Loucy (cell line): ENCODE measurements around the gene MRPS18B.
A peak's percentile ranks its signal among the peaks of the same experiment; 100 is the strongest.

ENCODE experiments used
- H2AFZ ChIP-seq: fragments of 200-600 bp; sonication (generic); 2 replicates; pipeline ENCODE4 v1.6.0; 2016; ENCODE audit warnings: antibody characterized with exemption, mild to moderate bottlenecking, low read length, moderate library complexity
- H3F3A ChIP-seq: fragments of 200-600 bp; 2 replicates; pipeline ENCODE4 v1.6.0; 2016; ENCODE audit warnings: antibody characterized with exemption, low read depth, mild to moderate bottlenecking
- H3K27me3 ChIP-seq: fragments of 200-600 bp; sonication (generic); 2 replicates; pipeline ENCODE4 v1.6.1; 2014; ENCODE audit warnings: low read length, mild to moderate bottlenecking; ENCODE audit not compliant: insufficient read depth, poor library complexity, severe bottlenecking
- H3K36me3 ChIP-seq: fragments of 200-600 bp; sonication (generic); 2 replicates; pipeline ENCODE4 v1.6.1; 2016; ENCODE audit warnings: low read length; ENCODE audit not compliant: insufficient read depth
- H3K4me1 ChIP-seq: fragments of 200-600 bp; sonication (generic); 2 replicates; pipeline ENCODE4 v1.5.1; 2014; ENCODE audit warnings: low read length, mild to moderate bottlenecking; ENCODE audit not compliant: insufficient read depth, poor library complexity, severe bottlenecking
- H3K4me2 ChIP-seq: fragments of 200-600 bp; sonication (generic); 2 replicates; pipeline ENCODE4 v1.6.0; 2014; ENCODE audit warnings: antibody characterized with exemption, low read length, low read depth, mild to moderate bottlenecking; ENCODE audit not compliant: poor library complexity, severe bottlenecking
- H3K4me3 ChIP-seq: fragments of 200-600 bp; sonication (generic); 2 replicates; pipeline ENCODE4 v1.5.1; 2014; ENCODE audit warnings: low read length, mild to moderate bottlenecking, mixed read lengths; ENCODE audit not compliant: poor library complexity, severe bottlenecking
- H3K79me2 ChIP-seq: fragments of 200-600 bp; sonication (generic); 2 replicates; pipeline ENCODE4 v1.6.1; 2014; ENCODE audit warnings: low read length; ENCODE audit not compliant: insufficient read depth
- H3K9ac ChIP-seq: fragments of 200-600 bp; sonication (generic); 2 replicates; pipeline ENCODE4 v1.6.0; 2014; ENCODE audit warnings: mild to moderate bottlenecking, low read depth, low read length, moderate library complexity; ENCODE audit not compliant: poor library complexity, severe bottlenecking
- H3K9me2 ChIP-seq: fragments of 200-600 bp; sonication (generic); replicated peaks from 2 replicates; pipeline ENCODE4 v1.6.1; 2016; ENCODE audit warnings: low read depth, low read length, mixed read lengths
- H3K9me3 ChIP-seq: fragments of 200-600 bp; sonication (generic); 2 replicates; pipeline ENCODE4 v1.6.1; 2014; ENCODE audit warnings: mild to moderate bottlenecking, antibody characterized with exemption, low read length, low read depth; ENCODE audit not compliant: insufficient read depth
- H4K20me1 ChIP-seq: fragments of 200-600 bp; sonication (generic); 2 replicates; pipeline ENCODE4 v1.6.0; 2014; ENCODE audit warnings: antibody characterized with exemption, low read length, mild to moderate bottlenecking; ENCODE audit not compliant: insufficient read depth, poor library complexity, severe bottlenecking
- CTCF ChIP-seq: fragments of 200-600 bp; sonication (generic); conservative IDR thresholded peaks from 2 replicates; pipeline ENCODE4 v1.5.1; 2014; ENCODE audit warnings: mild to moderate bottlenecking, antibody characterized with exemption, low read length
- EZH2phosphoT487 ChIP-seq: fragments of 200-600 bp; IDR thresholded peaks from 2 replicates; pipeline ENCODE4 v1.6.1; 2018; ENCODE audit warnings: antibody characterized with exemption, mild to moderate bottlenecking, moderate library complexity, borderline replicate concordance

The MRPS18B gene

GRCh38 chr6:30670760-30671527 is 53.3 kb downstream of the MRPS18B start:
- Histone ChIP-seq H4K20me1 (peaks cover 12% of the 10 kb centered on the region), H3F3A (peaks cover 5% of the 10 kb centered on the region; the same call in 1 of the 2 replicates), H2AFZ (no peak overlapping the region), H3K4me2 (peak overlapping the region; percentile 96), H3K4me3 (no peak overlapping the region), H3K9me3 (no peaks in the 10 kb centered on the region), H3K9me2 (no peaks in the 10 kb centered on the region), H3K79me2 (peaks cover 20% of the 10 kb centered on the region), H3K36me3 (peaks cover 7% of the 10 kb centered on the region; the same call in 1 of the 2 replicates), H3K9ac (peak overlapping the region; percentile 92), H3K4me1 (peaks cover 5% of the 10 kb centered on the region), H3K27me3 (no peaks in the 10 kb centered on the region)
- peak; percentile 46; the same call in 1 of the 2 replicates for TF ChIP-seq CTCF
- no peak for TF ChIP-seq EZH2phosphoT487

- peak within 1 kb of the TSS; percentile 92 for H3K9ac ChIP-seq
- TF ChIP-seq CTCF (peak; percentile 92), EZH2phosphoT487 (no peak)
- H2AFZ ChIP-seq, result peak within 1 kb of the TSS; percentile 76
- H3K79me2 ChIP-seq, result peaks cover 33% of the 10 kb centered on the region
- peaks cover 10% of the 10 kb centered on the region; the same call in 1 of the 2 replicates for H3F3A ChIP-seq
- peaks cover 24% of the 10 kb centered on the region; the same call in 1 of the 2 replicates for H3K36me3 ChIP-seq
- H3K9me2 ChIP-seq, result no peaks in the 10 kb centered on the region
- peaks cover 5% of the 10 kb centered on the region for H3K4me1 ChIP-seq
- peaks cover 27% of the 10 kb centered on the region for H4K20me1 ChIP-seq
- peak within 1 kb of the TSS; percentile 96 for H3K4me2 ChIP-seq
- H3K27me3 ChIP-seq, result no peaks in the 10 kb centered on the region
- H3K9me3 ChIP-seq, result no peaks in the 10 kb centered on the region
- peak within 1 kb of the TSS; percentile 77 for H3K4me3 ChIP-seq
Measured at GRCh38 chr6:30672445-30673253, 55.0 kb downstream of the MRPS18B start, which contains the start of gene DHX16. DHX16 (minus strand) TSS chr6:30673006; CDS start chr6:30672841, 165 bp downstream.
